Measurements from ENCODE around the gene ADAM33. TPM values are rescaled to one million over a fixed set of nuclear protein-coding genes. Genes with fewer than 3 reads are reported as not detected.
A peak's percentile ranks its signal among the peaks of the same experiment; 100 is the strongest.

The ADAM33 gene
- total and polyA plus RNA-seq, 2 of the 13 experiments (the other 11 are each of a cell fraction or from before 2014, with no cell fraction given) = not detected

- no peaks in the 10 kb centered on the region for H3K79me2 ChIP-seq (ENCODE audit: insufficient read depth, low read length)
- ChIA-PET CTCF (ENCODE audit: low intra/inter-chr PET ratio, low total read pairs) (no interaction called here), POLR2A (no interaction called here)
- TF ChIP-seq IKZF1 (IDR thresholded peaks at IDR 0.05) (no peak), ZNF616 (CRISPR knock-in tag; IDR thresholded peaks at IDR 0.05; ENCODE audit: low read depth) (peak; percentile 44; the same call in 1 of the 2 replicates), MYPOP (CRISPR knock-in tag; IDR thresholded peaks at IDR 0.05) (0 out of 2 replicates have a peak, but pooled peaks have one; percentile 44), PHF5A (CRISPR knock-in tag; IDR thresholded peaks at IDR 0.05; ENCODE audit: low read depth, unreplicated experiment) (no peak), ETV6 (CRISPR knock-in tag; conservative IDR thresholded peaks at IDR 0.05) (no peak), SAP130 (CRISPR knock-in tag; IDR thresholded peaks at IDR 0.05; ENCODE audit: low read depth) (no peak), ZNF800 (CRISPR knock-in tag; IDR thresholded peaks at IDR 0.05) (peak; percentile 25; the same call in 1 of the 2 replicates)
- WGBS (ENCODE audit: low lambda C conversion rate) = 63% methylated on average over 60 of the region's 60 CpGs
- intact Hi-C loops (cut with micrococcal nuclease; ENCODE audit: unreplicated experiment) (no loop called here), in situ Hi-C loops (cut with HindIII; ENCODE audit: extremely low pct_ligation_motif_present, low pct_unique_long_range_greater_than_20kb) (no loop called here)
- H3K4me2 ChIP-seq (ENCODE audit: low read depth, low read length) = no peak overlapping the region
- no TSS peak for BruUV-seq (replicated peaks)
- H4K20me1 ChIP-seq (ENCODE audit: insufficient read depth, low read length) = no peaks in the 10 kb centered on the region
- H3K4me1 ChIP-seq (ENCODE audit: insufficient read depth, low read length) = peaks cover 38% of the 10 kb centered on the region
- FAIRE-seq (no peak), DNase-seq (ENCODE audit: low spot score) (no peak), ATAC-seq (no peak)
- peak overlapping the region in 1 of 3 experiments; percentile 4; a peak in 1 of 6 replicates for H3K4me3 ChIP-seq (replicated peaks in 1 of 3; ENCODE audit: insufficient read depth in 1 of 3, low read depth in 2 of 3, low read length in 3 of 3)
- no peak overlapping the region for H3K9ac ChIP-seq (ENCODE audit: insufficient read depth, low read depth, low read length)
- no peaks in the 10 kb centered on the region for H3K9me3 ChIP-seq (ENCODE audit: low read length)
- H3K27ac ChIP-seq (ENCODE audit: extremely low read length, insufficient read depth, low read length) = no peak overlapping the region
- H3K27me3 ChIP-seq (ENCODE audit: control insufficient read depth in 1 of 2, insufficient read depth in 2 of 2, low read length in 2 of 2) = peaks cover 8 to 33% of the 10 kb centered on the region in 2 experiments
- no peaks in the 10 kb centered on the region for H3K36me3 ChIP-seq (replicated peaks in 1 of 2; ENCODE audit: control insufficient read depth in 1 of 2, insufficient read depth in 2 of 2, low read length in 2 of 2)
- H2AFZ ChIP-seq (ENCODE audit: low read length) = no peak overlapping the region
Observed at GRCh38 chr20:3661060-3661813, 20.6 kb downstream of the ADAM33 start.
